ENCODE results near the gene RNF220.

The RNF220 gene

DNA sequence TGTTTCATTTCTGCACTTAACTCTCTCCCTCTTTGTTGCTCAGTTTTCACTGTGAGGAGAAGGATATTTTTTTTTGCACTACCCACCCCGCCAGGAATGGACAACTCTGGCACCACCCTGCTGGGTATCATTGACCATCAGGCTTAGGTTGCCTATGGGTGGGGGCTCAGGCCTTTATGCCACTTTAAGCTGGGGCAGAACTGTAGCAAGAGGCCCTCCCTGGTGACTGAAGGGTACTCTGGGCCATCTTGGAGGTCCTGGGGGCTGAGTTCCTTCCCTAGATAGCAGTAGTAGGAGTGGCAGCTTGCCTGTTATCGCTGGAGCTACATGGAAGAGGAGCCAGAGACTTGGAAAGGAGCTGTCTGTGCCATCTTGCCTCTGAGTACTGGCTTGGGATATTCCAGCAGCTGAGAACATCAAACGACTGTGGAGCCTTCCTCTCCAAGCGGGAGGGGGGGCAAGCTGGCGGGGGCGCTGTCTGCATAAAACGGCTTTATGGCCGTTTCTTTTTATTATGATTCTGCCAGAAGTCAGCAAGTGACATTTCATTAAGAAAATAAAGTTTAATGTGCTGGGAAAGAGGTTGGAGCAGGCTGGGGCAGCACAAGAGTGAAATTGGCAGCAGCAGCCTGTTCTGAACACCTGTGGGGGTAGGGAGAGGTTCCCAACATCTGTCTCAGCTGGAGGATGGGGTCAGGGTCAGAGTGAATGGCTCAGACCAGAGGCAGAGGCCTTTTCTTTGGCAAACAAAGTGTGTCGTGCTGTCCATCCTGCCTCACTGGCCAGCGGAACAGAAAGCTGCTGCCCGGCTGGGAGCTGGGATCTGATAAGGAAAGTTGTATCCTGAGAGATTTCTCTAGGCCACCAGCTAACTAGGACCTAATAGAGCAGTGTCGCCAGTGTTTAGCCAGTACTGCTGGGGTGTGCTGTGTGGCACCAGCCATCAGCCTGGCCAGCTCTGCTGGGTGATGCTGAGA is 236.4 kb downstream of the RNF220 start:
- DNase-seq, result no peak

DNA sequence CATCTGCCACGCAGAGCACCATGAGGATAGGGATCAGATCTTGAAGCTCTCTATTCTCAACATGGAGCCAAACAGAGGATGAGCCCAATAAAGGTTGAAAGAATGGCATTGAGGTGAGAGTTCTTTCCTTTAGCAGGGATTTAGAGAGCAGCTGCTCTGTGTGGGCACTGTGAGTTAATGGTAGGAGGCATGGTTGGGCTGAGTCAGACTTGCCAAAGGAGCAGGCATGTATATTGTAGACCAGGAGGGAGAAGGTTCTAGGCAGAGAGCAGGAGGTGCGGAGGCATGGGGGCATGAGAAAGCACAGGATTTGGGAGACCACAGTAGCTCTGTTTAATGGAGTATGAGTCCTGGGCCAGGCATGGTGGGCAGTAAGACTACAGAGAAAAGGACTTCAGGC is 237.2 kb downstream of the RNF220 start:
- no peak for DNase-seq

DNA sequence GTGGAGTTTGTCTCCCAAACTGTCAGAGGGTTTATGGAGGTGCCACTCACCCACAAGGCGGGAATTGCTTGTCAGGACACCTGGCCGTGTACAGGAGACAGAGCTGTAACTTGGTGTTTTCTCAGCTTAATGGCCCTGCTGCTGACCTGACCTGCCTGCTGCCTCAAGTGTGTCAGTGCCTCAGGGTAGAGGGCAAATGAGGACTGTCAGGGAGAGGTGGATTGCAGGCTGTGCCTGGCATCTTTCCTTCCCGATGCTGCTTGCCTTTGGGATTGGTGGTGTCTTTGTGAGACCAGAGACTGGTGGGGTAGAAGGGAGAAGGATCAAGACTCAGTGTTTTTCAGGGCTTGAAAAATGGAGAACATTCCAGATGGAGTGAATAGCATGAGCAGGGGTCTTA is 237.9 kb downstream of the RNF220 start:
- DNase-seq, result no peak

DNA sequence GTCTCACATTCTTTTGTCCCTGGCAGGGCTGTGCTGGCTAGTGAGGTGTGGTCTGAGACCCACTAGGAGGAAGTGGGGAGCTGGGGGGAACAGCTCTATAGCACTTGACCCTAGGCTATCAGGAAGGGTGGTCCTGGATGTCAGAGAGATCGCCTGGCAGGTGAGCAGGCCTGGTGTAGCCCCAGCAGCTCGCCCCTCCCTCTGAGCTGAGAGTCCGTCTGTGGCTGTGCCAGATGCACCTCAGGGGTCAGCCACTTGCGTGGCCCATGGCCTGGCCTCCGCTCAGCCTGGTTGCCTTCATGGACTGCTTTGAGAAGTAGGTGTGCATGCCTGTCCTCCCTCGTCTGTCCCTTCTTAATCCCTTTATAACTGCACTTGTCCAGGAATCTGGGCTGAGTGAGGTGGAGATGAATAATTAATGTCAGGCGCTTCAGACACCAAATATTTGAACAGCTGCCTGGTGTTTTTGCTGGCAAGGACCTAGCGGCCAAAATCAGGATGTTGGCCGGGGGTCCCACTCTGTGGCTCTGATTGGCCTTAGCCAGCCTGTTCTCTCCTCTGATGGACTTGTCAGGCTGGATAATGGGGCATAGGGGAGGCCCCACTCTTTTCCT is 238.8 kb downstream of the RNF220 start:
- DNase-seq, result peak; percentile 77

DNA sequence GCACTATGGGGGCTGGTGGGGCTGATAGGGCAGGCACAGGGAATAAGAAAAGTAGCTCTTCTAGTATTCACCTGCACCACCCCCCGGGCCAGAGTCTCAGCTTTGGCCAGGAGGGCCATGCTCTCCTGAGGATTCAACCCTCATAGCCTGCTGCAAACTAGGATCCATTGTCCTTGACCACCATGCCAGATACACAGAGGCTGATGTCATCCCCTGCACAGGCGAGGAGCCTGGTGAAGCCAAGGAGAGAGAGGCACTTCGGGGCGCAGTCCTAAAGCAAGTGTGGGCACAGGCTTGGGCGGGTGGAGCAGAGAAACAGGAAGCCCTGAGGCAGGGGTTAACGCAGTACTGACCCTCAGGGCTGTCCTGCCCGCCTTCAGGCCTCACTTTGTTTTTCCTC is 239.8 kb downstream of the RNF220 start:
- no peak for DNase-seq

DNA sequence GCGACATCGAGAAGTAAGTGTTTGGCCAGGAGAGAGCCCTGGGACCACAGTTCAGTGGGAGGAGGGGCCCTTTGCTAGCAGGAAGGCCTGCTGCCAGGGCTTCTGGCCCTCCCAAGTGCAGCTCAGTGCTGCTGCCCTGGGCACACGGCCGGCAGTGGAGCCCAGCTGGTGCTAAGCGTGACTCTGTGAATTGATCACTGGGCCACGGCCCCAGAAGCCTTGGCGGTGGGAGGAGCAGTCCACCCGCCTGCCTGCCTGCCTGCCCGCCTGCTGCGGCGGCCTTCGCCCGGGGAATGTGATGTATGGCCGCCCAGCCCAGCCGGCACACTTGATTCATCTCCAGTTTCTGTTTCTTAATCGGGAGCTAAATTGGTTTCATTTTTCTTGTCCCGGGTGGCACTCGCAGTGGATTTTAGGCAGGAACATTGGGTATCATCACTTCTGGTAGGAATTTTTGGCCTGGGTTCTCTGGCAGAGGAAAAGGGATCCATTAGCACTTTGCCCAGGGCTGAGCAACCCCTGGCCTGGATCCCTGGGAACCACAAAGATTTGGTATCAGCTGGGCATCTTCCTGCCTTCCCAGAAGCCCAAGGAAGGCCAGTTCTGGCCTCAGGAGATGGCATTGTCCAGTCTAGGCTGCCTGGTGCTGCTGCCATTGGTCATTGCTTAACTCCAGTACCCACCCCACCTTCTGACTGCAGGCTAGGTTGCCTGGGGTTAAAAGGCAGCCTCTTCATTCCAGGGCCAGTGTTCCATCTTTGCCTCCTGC is 240.6 kb downstream of the RNF220 start:
- DNase-seq, result no peak

DNA sequence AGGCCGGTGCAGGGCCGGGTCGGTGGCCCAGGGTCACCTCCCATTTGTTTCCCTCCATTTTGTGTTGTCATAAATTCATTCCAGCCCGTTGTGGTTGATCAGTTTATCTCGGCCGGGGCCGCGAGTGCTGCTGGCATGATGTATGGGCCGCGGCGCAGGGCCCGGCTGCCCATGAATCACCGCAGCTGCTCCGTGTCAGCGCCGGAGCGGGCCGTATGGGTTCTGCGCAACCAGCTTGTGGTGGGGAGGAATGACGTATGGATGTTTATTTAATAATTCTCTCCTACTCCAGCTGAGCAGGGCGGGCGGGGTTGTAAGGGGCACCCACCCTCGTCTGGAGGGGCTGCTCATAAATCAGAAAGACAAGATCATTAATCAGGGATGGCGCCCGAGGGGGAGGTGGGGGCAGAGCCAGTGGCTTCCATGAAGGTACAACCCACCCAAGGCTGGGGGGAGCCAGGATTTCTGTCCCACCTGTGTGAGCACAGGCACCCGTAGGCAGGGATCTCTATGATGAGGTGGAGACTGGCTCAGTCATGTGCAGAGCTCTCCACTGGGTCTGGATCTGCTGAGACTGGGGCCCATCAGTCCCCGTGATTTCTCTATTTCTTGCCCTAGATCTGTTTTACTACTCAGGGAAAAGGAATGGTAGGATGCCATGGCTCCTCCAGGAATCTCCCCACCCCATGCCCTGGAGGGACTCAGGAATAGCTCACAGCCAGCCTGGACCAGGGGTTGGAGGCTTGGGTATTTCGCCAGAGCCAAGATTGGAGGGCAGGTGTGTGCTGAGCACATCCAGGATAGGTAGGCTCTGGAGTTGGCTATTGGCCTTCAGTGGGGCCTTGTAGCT is 241.4 kb downstream of the RNF220 start:
- no peak for DNase-seq

DNA sequence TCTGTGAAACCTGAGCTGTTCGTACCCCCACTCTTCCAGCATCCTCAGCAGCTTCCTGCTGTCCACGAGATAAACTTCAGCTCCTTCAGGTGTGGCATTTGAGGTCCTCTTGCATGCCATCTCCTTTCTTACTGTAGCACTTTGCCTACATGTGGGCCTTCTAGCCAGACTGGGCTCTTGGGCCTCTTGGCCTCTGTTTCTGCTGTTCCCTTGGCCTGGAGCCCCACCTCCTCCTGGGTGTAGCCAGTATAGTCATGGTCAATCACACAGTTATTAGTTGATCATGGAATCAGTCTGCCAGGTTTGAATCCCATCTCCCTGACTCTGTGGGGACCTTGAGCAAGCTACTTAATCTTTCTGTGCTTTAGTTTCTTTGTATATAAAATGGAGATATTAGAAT is 242.8 kb downstream of the RNF220 start:
- DNase-seq, result no peak

DNA sequence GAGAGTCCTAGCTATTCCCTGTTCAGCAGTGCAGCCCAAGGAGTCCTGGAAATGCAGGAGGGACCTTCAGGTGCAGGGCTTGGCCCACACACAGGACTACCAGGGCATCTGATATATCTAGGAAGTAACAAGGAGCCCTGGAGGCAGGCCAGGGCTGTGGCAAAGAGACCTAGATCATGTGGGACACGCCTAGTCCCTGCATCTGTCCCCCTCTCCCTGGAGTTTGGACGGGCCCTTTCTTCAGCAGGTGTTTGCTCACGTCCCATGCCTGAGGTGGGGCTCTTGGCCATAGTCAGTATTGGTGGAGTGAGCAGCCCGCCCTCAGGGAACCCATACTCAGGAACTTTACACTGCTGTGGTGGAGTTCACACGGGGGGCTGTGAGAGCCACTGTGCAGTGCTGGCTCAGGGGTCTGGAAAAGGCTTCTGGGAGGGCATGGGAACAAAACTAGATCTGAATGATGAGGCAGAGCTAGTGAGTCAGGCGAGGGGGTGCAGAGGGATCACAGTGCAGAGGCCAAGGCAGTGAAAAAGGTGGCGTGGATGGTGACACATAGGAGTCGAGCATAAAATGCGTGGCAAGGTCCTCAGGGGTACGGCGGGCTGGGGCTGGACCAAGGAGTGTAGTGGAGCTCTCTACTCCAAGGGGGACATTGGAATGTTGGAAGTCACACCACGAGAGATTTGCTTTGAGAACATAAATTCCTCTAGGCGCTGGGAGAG is 243.6 kb downstream of the RNF220 start:
- DNase-seq, result no peak

DNA sequence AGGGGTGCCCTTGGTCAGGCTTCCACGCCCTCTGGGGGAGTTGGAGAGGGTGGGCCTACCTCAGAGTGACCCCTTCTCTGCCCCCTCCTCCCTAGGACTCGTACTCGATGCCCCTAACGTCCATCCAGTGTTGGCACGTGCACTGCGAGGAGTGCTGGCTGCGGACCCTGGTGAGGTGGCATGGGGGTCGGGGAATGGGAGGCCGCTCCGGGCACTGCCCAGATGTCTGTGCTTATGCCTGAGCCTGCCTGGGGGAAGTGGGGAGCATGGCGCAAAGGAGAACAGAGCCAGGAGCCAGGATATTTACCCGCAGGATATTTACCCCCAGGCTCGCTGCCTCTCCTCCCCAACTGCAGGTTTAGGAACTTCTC is 244.7 kb downstream of the RNF220 start:
- no peak for DNase-seq

DNA sequence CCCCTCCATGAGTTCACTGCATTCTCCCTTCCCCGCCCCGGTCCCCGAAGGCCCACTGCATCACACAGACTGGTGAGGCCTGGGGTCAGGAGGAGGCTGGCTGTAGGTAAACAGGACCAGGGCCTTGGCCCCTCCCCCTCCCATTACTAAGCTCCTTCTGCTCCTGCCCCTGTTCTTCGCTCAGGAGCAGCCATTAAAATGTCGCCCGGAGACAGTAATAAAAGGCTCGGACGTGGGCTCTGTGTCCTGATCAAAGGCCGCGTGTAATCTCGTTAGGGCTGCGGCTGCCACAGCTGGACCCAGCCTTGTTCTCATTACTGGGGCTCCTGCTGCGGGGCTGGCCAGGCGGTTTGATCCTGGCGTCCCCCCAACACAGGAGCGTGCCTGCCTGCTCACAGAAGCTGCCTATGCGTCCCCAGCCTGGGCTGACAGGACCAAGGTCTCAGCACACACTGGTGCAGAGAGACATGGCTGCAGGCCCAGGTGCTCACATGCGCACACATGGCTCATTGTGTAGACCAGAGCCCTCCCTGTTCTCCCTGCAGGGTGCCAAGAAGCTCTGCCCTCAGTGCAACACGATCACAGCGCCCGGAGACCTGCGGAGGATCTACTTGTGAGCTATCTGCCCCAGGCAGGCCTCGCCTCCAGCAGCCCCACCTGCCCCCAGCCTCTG is 245.2 kb downstream of the RNF220 start:
- DNase-seq, result peak; percentile 63

DNA sequence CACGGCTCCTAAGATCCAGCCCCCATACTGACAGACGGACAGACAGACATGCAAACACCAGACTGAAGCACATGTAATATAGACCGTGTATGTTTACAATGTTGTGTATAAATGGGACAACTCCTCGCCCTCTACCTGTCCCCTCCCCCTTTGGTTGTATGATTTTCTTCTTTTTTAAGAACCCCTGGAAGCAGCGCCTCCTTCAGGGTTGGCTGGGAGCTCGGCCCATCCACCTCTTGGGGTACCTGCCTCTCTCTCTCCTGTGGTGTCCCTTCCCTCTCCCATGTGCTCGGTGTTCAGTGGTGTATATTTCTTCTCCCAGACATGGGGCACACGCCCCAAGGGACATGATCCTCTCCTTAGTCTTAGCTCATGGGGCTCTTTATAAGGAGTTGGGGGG is 246.0 kb downstream of the RNF220 start:
- no peak for DNase-seq

DNA sequence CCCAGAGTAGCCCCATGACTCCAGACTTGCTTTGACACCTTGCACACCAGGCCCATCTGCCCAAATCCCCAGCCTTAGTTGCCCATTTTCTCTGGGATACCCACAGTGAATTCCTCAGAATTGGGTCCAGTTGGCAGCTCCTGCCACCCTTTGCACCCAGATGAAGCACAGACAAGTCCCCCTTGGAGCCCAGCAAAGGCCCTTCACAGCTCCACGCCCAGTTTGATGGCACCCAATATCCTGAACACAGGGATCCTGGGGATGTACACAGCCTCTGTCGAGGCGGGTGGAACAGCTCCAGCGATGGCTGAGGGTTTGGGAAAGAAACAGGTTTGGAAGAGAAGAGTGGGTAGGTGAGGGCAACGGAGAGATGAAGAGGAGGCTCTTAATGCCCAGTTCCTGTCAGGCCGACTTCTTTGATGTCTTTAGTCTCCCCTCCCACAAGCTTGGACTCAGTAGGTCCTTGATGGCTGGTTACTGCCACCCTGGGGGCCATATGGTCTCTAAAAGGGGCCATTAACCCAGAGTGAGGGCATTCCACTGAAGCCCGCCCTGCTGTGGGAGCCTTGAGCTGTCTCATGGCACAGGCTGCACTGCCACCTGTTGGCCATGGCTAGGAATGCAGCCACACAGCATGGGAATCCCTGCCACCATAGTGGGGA is 247.5 kb downstream of the RNF220 start:
- peak; percentile 49 for DNase-seq

DNA sequence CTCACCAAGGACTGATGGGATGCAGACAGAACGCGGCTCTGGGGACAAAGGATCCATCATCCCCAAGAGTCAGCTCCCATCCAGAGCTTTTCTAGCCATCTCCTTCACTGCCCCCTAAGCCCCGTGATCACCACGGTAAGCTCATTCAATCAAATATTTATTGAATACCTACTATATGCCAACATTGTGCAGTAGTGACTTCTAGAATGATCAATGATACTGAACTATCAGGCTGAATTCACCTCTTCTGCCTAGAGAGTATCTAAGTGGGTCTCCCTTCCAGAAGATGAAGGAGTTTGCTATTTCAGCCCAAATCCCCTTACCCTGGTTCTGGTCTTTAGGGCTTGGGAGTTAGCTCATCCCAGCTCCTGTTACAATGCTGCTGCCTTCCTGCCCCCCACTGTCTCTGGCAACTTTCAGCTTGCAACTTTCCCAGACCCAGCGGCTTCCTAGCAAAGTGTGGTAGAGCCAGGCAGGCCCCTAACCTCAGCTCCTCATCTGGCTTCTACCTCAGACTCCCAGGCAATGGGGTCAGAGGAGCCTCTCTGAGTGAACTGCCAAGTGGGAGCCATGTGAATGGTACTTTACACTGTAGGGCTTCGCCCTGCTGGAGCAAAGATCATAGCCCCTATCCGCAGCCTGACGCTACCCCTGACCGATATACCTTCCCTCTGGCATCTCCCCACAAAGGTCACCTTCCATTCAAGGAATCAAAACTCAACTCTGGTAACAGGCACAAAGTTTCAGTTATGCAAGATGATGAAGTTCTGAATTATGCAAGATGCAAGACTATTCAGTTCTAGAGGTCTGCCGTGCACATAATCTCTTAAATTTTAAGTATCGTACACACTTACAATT is 248.3 kb downstream of the RNF220 start:
- DNase-seq, result no peak

DNA sequence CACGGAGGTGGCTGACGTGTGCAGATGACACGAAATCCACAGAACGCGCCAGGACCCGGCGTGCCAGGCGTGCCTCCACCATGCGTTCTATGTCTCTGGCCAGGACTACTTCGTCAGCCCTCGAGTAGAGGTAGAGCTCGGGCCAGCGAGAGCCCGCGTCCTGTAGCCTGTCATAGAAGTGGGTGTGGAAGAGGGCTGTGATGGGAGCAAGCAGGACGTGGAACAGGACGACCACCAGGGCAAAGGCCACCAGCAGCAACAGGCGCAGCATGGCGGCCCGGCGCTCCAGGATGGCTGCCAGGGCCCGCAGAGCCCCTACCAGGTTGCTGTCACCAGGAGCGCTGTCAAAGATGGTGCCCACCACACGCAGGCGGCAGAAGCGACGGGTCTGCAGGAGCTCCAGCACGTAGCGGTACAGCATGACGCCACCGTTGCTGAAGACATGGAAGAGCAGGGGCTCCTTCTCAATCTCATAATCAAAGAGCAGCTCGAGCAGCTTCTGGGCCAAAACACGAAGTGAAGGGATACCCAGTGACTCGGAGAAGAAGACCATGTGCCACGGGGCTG is 249.6 kb downstream of the RNF220 start:
- DNase-seq, result no peak

DNA sequence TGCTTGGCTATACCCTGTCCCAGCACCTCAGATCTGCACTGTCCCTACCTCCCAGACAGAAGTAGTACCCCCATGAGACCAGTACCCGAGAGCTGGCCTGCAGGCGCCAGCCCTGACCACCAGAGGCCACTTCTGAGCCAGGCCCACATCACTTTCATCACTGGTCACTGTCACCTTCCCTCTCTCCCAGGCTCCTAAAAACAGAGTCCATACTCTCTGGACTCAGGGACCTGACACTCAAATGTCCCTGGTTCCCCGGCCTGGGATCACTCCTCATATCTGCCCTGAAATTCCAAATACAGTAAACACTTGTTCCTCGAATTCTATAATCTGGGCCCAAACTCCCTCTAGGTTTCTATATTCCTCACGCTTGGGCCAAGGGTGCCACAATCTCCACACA is 250.6 kb downstream of the RNF220 start:
- peak; percentile 18 for DNase-seq

DNA sequence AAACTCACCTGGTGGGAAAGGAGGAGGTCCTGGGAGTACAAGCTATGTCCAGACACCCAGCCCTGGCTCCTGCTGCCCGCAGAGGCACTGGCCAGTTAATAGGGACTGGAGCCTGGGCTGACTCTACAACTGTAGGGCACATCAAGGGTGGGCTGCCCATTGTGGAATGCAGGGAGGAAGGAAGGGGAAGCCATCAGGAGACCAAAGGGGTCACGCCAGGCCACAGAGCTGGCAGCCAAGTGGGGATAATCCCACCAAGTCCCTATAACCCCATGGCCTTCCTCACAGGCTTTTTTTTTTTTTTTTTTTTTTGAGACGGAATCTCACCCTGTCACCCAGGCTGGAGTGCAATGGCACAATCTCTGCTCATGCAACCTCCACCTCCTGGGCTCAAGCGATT is 254.5 kb downstream of the RNF220 start:
- DNase-seq, result no peak

DNA sequence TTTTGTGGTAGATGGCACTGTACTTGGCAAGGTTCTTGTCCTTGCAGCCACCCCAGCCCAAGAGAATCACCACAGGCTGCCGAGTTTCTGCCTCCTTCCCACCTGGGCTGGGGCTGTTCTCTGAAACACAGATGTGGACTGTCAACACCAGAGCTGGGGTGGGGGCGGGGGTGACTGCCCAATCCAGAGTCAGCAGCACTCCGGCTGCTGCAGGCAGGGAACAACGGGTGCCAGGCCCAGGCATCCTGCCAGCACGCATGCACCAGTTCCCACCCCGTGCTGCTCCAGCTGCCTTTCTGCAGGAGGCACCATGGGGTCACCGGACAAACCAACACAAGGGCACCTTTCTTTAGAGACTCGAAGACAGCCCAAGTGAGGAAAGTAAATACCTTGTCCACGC is 255.1 kb downstream of the RNF220 start:
- DNase-seq, result peak; percentile 37

Measured in NCI-H146 (cell line).